Stomach (tissue), 4 donors: Measurements from ENCODE around the gene SEC24D.

Experiments used
- POLR2A ChIP-seq, 4 donors: fragments of 450-650 bp; IDR thresholded peaks; one replicate each; pipeline ENCODE4 v1.6.1; 2016; ENCODE audit warnings: antibody characterized with exemption in 4 of 4, control low read depth in 2 of 4, mild to moderate bottlenecking in 1 of 4, moderate library complexity in 1 of 4
- POLR2AphosphoS5 ChIP-seq, 3 donors: sonication (generic); formaldehyde crosslinking; IDR thresholded peaks; one replicate each; pipeline ENCODE4 v1.6.1; 2016; ENCODE audit warnings: antibody characterized with exemption in 3 of 3
- TF ChIP-seq, protein P1 (sequence below), 7 experiments: fragments of 450-650 bp in 4 of 7; fragments of 200-600 bp in 3 of 7; sonication (generic) in 3 of 7; IDR thresholded peaks; one replicate each; pipeline ENCODE4 v1.5.1; 2016 to 2019; ENCODE audit warnings: antibody characterized with exemption in 7 of 7, control low read depth in 2 of 7, mild to moderate bottlenecking in 1 of 7

- TF ChIP-seq POLR2AphosphoS5 (IDR thresholded peaks at IDR 0.05) (no peak), POLR2A (IDR thresholded peaks at IDR 0.05) (no peak)
- TF ChIP-seq, protein P1, sequence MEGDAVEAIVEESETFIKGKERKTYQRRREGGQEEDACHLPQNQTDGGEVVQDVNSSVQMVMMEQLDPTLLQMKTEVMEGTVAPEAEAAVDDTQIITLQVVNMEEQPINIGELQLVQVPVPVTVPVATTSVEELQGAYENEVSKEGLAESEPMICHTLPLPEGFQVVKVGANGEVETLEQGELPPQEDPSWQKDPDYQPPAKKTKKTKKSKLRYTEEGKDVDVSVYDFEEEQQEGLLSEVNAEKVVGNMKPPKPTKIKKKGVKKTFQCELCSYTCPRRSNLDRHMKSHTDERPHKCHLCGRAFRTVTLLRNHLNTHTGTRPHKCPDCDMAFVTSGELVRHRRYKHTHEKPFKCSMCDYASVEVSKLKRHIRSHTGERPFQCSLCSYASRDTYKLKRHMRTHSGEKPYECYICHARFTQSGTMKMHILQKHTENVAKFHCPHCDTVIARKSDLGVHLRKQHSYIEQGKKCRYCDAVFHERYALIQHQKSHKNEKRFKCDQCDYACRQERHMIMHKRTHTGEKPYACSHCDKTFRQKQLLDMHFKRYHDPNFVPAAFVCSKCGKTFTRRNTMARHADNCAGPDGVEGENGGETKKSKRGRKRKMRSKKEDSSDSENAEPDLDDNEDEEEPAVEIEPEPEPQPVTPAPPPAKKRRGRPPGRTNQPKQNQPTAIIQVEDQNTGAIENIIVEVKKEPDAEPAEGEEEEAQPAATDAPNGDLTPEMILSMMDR (IDR thresholded peaks at IDR 0.05), result no peak
Measured at GRCh38 chr4:118833192-118833820, 2.6 kb downstream of the SEC24D start.
